PC-9 (cell line): Measurements from ENCODE around the gene YWHAG.

Experiments used
- CTCF ChIP-seq: fragments of 200-600 bp; sonication (generic); conservative IDR thresholded peaks from 2 replicates; pipeline ENCODE4 v1.6.1; 2017; ENCODE audit warnings: mixed run types, antibody characterized with exemption, mild to moderate bottlenecking, moderate library complexity
- EZH2 ChIP-seq: fragments of 200-600 bp; sonication (generic); IDR thresholded peaks from 2 replicates; pipeline ENCODE4 v1.8.0; 2017; ENCODE audit warnings: antibody characterized with exemption, low read depth

- TF ChIP-seq EZH2 (no peak), CTCF (no peak)
Measured at GRCh38 chr7:76364198-76364584, 5.4 kb upstream of the YWHAG start.
